Superior temporal gyrus (tissue), 1 donor: Measurements from ENCODE around the gene BMPR1B.
A peak's percentile ranks its signal among the peaks of the same experiment; 100 is the strongest.
"Not testable (repeated sequence)": the region's sequence is repeated elsewhere in the genome, so short reads cannot be mapped to it uniquely, and the experiment has no call there.

Experiments used
- DNase-seq: peaks from one replicate; pipeline ENCODE4 v3.0.0-alpha.2; 2016; ENCODE audit errors: extremely low spot score

The BMPR1B gene

GRCh38 chr4:95038791-95039190 is 281.0 kb downstream of the BMPR1B start:
- no peak for DNase-seq

GRCh38 chr4:95044324-95044837 is 286.6 kb downstream of the BMPR1B start:
- DNase-seq = peak; percentile 39

DNA sequence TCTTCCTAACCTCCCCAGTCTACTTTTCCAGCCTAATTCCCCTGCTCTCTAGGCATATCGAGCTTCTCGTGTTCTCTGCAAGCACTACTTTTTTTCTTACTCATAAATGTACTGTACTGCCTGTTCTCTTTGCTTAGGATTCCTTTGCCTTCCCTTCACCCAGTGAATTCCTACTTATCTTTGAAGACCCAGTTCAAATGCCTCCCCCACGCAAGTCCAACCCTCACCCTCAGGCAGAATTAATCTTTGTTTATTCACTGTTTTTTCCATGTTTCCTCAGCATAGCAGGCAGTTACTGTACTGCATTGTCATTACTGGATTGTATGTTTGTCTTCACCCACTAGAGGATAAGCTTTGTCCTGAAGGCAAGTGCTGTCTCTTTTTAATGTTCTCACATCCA is 287.7 kb downstream of the BMPR1B start:
- no peak for DNase-seq

- no peak for DNase-seq
These were observed 290.5 kb downstream of the BMPR1B start for GRCh38 chr4:95048296-95048695.

DNA sequence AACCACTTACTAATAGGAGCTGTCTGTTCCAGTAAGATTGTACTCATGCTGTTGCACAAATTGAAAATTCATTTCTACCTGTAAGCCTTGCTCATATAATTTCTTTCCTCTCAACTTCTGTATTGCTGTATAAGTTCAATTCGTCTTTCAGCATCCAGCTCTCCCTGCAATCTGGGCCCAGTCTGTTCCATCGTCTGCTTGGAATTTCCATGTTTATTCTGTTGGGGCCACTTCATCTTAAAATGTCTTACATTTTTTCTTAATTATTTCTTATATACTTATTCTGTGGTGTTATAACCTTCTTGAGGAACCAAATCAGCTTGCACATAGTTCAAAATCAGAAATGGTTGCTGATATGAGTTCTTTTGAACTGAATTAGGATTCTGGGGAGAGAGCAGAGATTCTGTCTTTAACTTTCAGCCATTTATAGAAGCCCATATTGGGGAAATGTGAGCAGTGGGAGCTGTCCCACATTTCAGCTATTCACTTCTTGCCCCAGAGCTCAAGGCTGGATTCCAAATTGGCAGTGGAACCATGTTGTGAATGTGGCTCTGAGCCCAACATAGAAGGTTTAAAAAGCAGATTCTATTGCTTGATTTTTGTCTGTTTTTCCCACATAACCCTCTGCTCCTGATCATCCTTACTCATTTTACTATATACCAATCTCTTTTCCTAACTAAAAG is 291.9 kb downstream of the BMPR1B start:
- no peak for DNase-seq

GRCh38 chr4:95050980-95051701 is 293.4 kb downstream of the BMPR1B start:
- no peak for DNase-seq

DNA sequence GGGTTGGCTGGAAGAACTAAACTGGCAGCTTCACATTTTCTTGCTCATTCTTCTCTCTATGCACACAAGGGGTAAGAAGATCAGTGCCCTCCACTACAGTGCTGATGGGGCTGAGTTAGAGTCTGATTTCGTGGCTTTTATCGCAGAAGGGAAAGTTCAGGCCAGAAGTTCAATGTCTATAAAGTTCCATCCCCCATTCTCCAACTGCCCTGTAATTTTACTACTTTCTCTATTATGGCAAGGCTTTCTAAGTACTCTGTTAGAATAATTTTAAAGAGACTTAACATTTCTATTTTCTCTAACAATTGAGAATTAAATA is 293.9 kb downstream of the BMPR1B start:
- no peak for DNase-seq

GRCh38 chr4:95058991-95059390 is 301.2 kb downstream of the BMPR1B start:
- DNase-seq = no peak

GRCh38 chr4:95059663-95060062 is 301.9 kb downstream of the BMPR1B start:
- DNase-seq = no peak

- no peak for DNase-seq
These were observed 303.5 kb downstream of the BMPR1B start for GRCh38 chr4:95061220-95061619.

DNA sequence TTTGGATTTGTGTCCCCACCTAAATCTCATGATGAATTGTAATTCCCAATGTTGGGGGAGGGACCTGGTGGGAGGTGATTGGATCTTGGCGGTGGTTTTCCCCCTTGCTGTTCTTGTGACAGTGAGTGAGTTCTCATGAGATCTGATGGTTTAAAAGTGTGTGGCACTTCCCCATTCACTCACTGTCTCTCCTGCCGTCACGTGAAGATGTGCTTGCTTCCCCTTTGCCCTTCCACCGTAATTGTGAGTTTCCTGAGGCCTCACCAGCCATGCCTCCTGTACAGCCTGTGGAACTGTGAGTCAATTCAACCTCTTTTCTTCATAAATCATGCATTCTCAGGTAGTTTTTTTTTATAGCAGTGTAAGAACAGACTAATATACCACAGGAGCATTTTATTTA is 304.0 kb downstream of the BMPR1B start:
- DNase-seq = not testable (repeated sequence)

GRCh38 chr4:95066050-95066449 is 308.3 kb downstream of the BMPR1B start:
- no peak for DNase-seq

DNA sequence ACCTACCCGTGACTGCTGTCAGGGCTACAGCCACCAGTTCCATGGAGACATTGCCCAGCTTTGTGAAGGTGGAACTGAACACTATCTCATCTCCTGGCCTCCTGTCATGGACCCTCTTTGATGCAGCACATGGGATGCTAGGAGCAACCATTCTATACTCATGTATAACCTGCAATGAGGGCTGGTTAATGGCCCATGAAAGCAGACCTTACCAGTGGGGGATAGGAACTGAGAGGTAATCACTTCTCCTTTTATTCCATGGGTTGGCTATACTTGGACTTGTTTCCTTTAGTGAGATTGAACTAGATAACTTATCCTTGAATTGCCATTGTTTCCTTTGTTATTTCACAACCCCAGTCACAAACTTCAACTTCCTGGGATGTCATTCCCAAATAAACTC is 310.6 kb downstream of the BMPR1B start:
- no peak for DNase-seq

DNA sequence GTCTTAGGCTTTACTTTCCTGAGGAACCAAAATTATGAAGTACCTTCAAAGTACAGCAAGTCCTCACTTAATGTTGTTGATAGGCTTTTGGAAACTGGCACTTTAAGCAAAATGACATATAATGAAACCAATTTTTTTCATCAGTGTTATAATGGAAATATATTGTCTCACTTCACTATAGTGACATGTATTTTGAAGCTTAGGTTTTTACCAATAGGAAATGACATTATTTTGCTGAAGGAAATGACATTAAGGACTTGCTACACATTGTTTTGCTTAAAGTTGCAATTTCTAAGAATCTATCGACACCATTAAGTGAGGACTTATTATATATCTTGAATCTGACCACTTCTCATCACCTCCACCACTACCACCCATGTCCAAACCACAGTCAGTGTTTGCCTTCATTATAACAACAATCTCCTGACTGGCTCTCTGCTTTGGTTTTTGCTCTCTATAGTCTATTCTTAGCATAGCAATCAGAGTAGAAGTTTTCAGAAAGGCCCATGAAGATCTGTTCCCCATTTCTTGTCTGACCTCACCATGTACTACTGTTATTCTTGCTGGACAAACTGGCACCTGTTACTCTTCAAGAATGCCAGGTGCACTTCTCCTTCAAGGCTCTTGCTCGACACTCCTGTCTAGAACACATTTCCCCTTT is 311.2 kb downstream of the BMPR1B start:
- no peak for DNase-seq

- no peak for DNase-seq
These were observed 314.1 kb downstream of the BMPR1B start for GRCh38 chr4:95071851-95072250.

DNA sequence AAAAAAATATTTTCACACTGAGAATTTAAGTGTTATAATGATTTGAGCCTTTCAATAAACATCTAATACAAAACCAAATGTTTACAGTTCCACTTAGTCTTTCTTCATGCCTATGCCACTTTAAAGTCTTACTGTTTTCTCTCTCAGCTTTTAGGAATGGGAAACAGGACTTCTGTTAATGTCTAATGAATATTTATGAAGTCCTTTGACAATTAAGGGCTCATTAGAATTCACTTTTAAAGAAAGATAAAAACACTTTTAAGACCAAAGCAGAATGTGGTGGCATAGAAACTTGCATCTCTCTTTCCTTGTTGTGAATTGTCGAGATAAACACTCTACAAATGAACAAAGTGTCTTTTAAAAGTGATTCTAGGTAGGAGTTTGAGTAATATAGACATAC is 315.9 kb downstream of the BMPR1B start:
- no peak for DNase-seq

DNA sequence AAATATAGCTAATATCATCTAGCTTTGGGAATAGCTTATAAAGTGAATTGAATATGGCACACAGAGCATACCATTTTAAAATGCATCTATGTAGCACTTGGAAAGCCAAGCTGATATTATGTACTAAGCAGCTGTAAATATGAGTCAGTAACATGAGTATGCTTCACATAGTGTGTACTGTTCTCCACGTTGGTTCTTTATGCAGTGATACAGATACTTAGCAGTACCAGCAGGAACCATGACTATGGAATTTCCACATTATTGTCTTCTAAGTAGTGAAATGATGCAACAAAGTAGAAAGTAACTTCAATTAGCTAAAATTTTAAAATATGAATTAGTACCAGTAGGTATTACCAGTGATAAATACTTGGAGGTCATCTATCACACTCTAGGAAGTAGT is 320.1 kb downstream of the BMPR1B start:
- DNase-seq = no peak

GRCh38 chr4:95080969-95081368 is 323.2 kb downstream of the BMPR1B start:
- DNase-seq = no peak

DNA sequence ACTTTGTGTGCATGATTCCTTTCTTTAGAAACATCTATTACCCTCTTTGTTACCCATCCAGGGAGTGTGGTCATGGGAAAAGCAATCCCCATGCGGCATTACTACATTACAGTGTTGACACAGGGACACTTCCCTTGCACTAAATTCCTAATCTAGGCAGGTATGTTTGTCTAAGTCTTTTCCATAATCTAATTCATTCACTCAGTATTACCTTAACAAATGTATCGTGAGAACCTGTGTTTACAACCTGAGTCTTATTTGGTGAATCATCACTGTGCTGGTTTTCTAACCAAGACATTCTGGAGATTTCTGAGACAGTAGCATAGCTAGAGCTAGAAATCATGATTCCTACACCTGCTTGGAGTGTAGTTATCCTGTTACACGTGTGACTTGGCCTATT is 326.8 kb downstream of the BMPR1B start:
- DNase-seq = no peak

DNA sequence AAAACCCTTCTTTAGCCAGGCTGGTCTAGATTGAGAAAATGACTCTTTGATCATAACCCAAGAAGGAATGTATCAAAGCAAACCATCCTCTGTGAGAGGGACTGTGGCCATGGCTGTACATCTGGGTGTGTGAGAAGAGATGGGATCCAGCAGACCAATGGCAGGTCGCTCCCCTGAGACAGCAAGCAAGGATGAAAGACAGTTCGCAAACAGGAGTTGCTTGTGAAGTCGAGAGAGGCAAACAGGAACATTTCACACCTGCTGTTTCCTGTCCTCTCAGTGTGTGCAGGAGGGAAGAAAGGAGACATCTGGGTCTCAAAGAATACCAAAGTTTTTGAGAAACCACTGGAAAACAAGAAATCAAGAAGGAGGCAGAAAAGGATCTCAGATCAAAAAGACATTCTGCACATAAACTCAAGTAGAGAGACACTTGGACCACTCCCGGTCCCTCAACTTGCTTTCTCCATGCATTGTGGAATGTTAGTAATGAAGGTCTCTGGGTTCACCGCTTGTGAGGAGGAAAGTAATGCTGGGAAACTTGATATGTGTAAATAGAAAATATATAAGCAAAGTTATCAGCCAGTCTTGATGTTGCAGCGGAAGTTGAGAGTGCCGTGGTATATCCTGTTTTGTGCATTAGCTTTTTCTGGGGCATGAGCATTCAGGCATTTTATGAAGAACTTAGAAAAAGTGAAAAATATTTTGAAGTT is 327.5 kb downstream of the BMPR1B start:
- DNase-seq = no peak

DNA sequence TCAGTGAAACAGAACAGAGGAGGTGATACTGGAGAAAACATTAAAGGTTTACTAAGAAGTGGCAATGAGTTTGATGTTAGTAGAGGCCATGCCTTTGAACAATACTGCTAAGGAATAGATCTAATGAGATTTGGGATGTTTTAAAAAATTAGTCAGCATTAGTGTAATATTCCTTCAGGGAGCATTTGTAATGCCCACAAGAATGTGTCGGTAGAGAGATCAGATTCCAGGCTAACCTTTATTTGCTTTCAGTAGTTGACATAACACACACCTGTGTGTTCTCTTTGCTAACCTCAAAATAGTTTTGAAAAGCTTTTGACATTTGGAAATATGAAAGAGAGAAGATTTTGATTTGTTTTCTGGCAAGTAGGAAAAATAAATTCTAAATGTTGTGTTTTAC is 328.8 kb downstream of the BMPR1B start:
- DNase-seq = no peak
